Measurements from ENCODE around the gene GSG1L.

GSG1L gene

GRCh38 chr16:27962197-27962596 lies 101.3 kb downstream of the GSG1L start:
- no peaks in the 10 kb centered on the region for H3K9me3 ChIP-seq (ENCODE audit: insufficient read depth, low read length)
- H3K79me2 ChIP-seq (ENCODE audit: insufficient read depth, low read length), result no peaks in the 10 kb centered on the region
- no peaks in the 10 kb centered on the region for H3F3A ChIP-seq (ENCODE audit: insufficient read depth)
- H3K4me2 ChIP-seq (ENCODE audit: low read depth, low read length, poor library complexity, severe bottlenecking), result no peak overlapping the region
- no peak overlapping the region for H3K27ac ChIP-seq (ENCODE audit: low read depth, low read length)
- H3K9ac ChIP-seq (ENCODE audit: low read length), result no peak overlapping the region
- H3K36me3 ChIP-seq (ENCODE audit: low read length), result no peaks in the 10 kb centered on the region
- H3K4me3 ChIP-seq (ENCODE audit: insufficient read depth, low read length, poor library complexity, severe bottlenecking), result no peak overlapping the region
- H3K9me2 ChIP-seq (replicated peaks; ENCODE audit: insufficient read depth, low read length), result no peaks in the 10 kb centered on the region
- no peaks in the 10 kb centered on the region for H4K20me1 ChIP-seq (ENCODE audit: low read depth, low read length)
- no peak for TF ChIP-seq CTCF (IDR thresholded peaks at IDR 0.05; ENCODE audit: insufficient read depth, low read length, poor library complexity, severe bottlenecking)
- TF ChIP-seq EZH2phosphoT487 (conservative IDR thresholded peaks at IDR 0.05; ENCODE audit: low read length), result no peak
- H2AFZ ChIP-seq (ENCODE audit: low read depth, low read length, severe bottlenecking), result no peak overlapping the region
- H3K27me3 ChIP-seq (ENCODE audit: low read length), result no peaks in the 10 kb centered on the region; the same call in 1 of the 2 replicates

GRCh38 chr16:27961296-27961620 lies 102.3 kb downstream of the GSG1L start:
- Histone ChIP-seq H3K9me3 (ENCODE audit: insufficient read depth, low read length) (no peaks in the 10 kb centered on the region), H3K27ac (ENCODE audit: low read depth, low read length) (no peak overlapping the region), H3K4me2 (ENCODE audit: low read depth, low read length, poor library complexity, severe bottlenecking) (no peak overlapping the region), H3K27me3 (ENCODE audit: low read length) (no peaks in the 10 kb centered on the region; the same call in 1 of the 2 replicates), H4K20me1 (ENCODE audit: low read depth, low read length) (no peaks in the 10 kb centered on the region), H3K4me3 (ENCODE audit: insufficient read depth, low read length, poor library complexity, severe bottlenecking) (no peak overlapping the region), H3K36me3 (ENCODE audit: low read length) (no peaks in the 10 kb centered on the region), H2AFZ (ENCODE audit: low read depth, low read length, severe bottlenecking) (no peak overlapping the region), H3F3A (ENCODE audit: insufficient read depth) (no peaks in the 10 kb centered on the region), H3K9me2 (replicated peaks; ENCODE audit: insufficient read depth, low read length) (no peaks in the 10 kb centered on the region), H3K9ac (ENCODE audit: low read length) (no peak overlapping the region), H3K79me2 (ENCODE audit: insufficient read depth, low read length) (no peaks in the 10 kb centered on the region)
- TF ChIP-seq EZH2phosphoT487 (conservative IDR thresholded peaks at IDR 0.05; ENCODE audit: low read length) (no peak), CTCF (IDR thresholded peaks at IDR 0.05; ENCODE audit: insufficient read depth, low read length, poor library complexity, severe bottlenecking) (no peak)

DNA sequence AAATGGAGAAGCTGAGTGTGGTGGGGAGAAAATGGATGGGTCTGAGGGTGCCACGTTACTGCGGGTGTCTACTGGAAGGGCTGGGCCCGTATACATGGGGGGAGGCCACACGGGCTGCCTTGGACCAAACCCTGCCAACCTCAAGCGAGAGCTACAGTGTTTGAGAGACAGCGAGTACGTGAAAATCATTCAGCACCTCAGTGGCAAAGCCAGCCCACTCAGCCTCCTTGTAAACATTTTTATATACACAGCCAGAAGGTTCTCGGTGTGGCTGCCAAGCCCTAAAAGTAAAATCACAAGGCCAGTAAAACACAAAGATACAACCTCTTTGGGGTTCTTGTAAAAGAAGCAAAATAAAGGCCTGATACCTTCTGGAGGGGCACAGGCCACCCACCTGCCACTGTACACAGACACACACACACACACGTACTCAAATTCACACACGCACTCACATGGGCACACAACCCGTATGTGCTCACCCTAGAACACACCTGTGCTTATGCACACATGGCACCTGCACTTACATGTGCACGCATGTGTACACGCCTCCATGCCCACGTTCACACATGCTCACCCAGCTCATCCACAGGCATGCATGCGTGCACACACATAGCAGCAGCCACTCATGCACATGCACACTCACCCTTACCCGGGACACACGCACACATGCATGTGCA lies 102.8 kb downstream of the GSG1L start:
- H3K9ac ChIP-seq (ENCODE audit: low read length), result no peak overlapping the region
- TF ChIP-seq EZH2phosphoT487 (conservative IDR thresholded peaks at IDR 0.05; ENCODE audit: low read length) (no peak), CTCF (IDR thresholded peaks at IDR 0.05; ENCODE audit: insufficient read depth, low read length, poor library complexity, severe bottlenecking) (no peak)
- no peak overlapping the region for H2AFZ ChIP-seq (ENCODE audit: low read depth, low read length, severe bottlenecking)
- H3K4me3 ChIP-seq (ENCODE audit: insufficient read depth, low read length, poor library complexity, severe bottlenecking), result no peak overlapping the region
- peaks cover under 1% of the 10 kb centered on the region; the same call in 1 of the 2 replicates for H3K9me3 ChIP-seq (ENCODE audit: insufficient read depth, low read length)
- H3F3A ChIP-seq (ENCODE audit: insufficient read depth), result no peaks in the 10 kb centered on the region
- H3K27ac ChIP-seq (ENCODE audit: low read depth, low read length), result no peak overlapping the region
- H4K20me1 ChIP-seq (ENCODE audit: low read depth, low read length), result no peaks in the 10 kb centered on the region
- H3K79me2 ChIP-seq (ENCODE audit: insufficient read depth, low read length), result no peaks in the 10 kb centered on the region
- no peaks in the 10 kb centered on the region for H3K36me3 ChIP-seq (ENCODE audit: low read length)
- no peaks in the 10 kb centered on the region for H3K9me2 ChIP-seq (replicated peaks; ENCODE audit: insufficient read depth, low read length)
- no peak overlapping the region for H3K4me2 ChIP-seq (ENCODE audit: low read depth, low read length, poor library complexity, severe bottlenecking)
- no peaks in the 10 kb centered on the region; the same call in 1 of the 2 replicates for H3K27me3 ChIP-seq (ENCODE audit: low read length)
